Lung (tissue), 12 donors: ENCODE measurements around the gene SPAG6. TPM values are rescaled to one million over a fixed set of nuclear protein-coding genes. Genes with fewer than 3 reads are reported as not detected.

ENCODE experiments used
- ATAC-seq: fragments of 200-7000 bp; cut with Tn5 transposase; one replicate; pipeline ENCODE4 v1.9.1; 2020; ENCODE audit warnings: moderate number of reproducible peaks; ENCODE audit not compliant: insufficient read depth, low FRiP score
- DNase-seq, 3 donors: peaks; one replicate each; pipeline ENCODE4 v3.0.0-alpha.2; 2013 to 2017
- H3K27ac ChIP-seq, 2 donors: one replicate each; pipeline ENCODE4 v1.5.1; 2013; ENCODE audit warnings: mild to moderate bottlenecking in 2 of 2, moderate library complexity in 2 of 2, control low read depth in 1 of 2, inconsistent platforms in 1 of 2, low read depth in 1 of 2, low read length in 1 of 2
- H3K27me3 ChIP-seq, 3 donors: one replicate each; pipeline ENCODE4 v1.5.1; 2013; ENCODE audit warnings: low read length in 2 of 3; ENCODE audit not compliant: control insufficient read depth in 3 of 3, insufficient read depth in 3 of 3
- H3K36me3 ChIP-seq, 4 donors: one replicate each; pipeline ENCODE4 v1.5.1; 2013; ENCODE audit warnings: low read length in 4 of 4, mild to moderate bottlenecking in 1 of 4, moderate library complexity in 1 of 4; ENCODE audit not compliant: control insufficient read depth in 4 of 4, insufficient read depth in 4 of 4
- H3K4me1 ChIP-seq, 5 donors: one replicate each; pipeline ENCODE4 v1.5.1; 2013; ENCODE audit warnings: low read length in 5 of 5, mild to moderate bottlenecking in 2 of 5, moderate library complexity in 1 of 5; ENCODE audit not compliant: control insufficient read depth in 5 of 5, insufficient read depth in 5 of 5
- H3K4me3 ChIP-seq: one replicate; pipeline ENCODE4 v1.5.1; 2013; ENCODE audit warnings: mild to moderate bottlenecking, control low read depth, moderate library complexity
- H3K9ac ChIP-seq, 2 donors: one replicate each; pipeline ENCODE4 v1.5.1; 2013; ENCODE audit warnings: low read length in 2 of 2, control low read depth in 1 of 2; ENCODE audit not compliant: insufficient read depth in 1 of 2
- H3K9me3 ChIP-seq, 4 donors: one replicate each; pipeline ENCODE4 v1.5.1; 2013; ENCODE audit warnings: low read length in 3 of 4, mild to moderate bottlenecking in 1 of 4, moderate library complexity in 1 of 4; ENCODE audit not compliant: control insufficient read depth in 4 of 4, insufficient read depth in 3 of 4
- CTCF ChIP-seq: IDR thresholded peaks from 2 replicates; pipeline ENCODE4 v1.5.1; 2012; ENCODE audit warnings: mild to moderate bottlenecking; ENCODE audit errors: control extremely low read depth, extremely low read depth
- WGBS, 2 donors: extraction: QIAGEN DNeasy Blood & Tissue Kit; methylation state at CpG; one replicate each; pipeline ENCODE4 v1.1.7; 2013; 5-methylcytosine and 5-hydroxymethylcytosine counted together
- polyA plus RNA-seq, 2 donors: library from polyadenylated mRNA; stranded (reverse); fragments of 200-250 nt; gene quantifications; one replicate each; pipeline ENCODE4 v1.2.1, GENCODE V29; 2013
- total RNA-seq, 2 donors: library from RNA; depleted of rRNA in 1 of 2; stranded (reverse); fragments of >200 nt in 1 of 2; gene quantifications; one replicate each; pipeline ENCODE4 v1.2.1, GENCODE V29; 2014 to 2021
- donor health status: control.
- donor health status: control.
- donor health status: Bipolar disorder and iron deficiency.
- donor health status: healthy.
- donor health status: DM: yes; HTN: yes; CAD: no.

Gene SPAG6
- total and polyA plus RNA-seq, 4 donors: 12.2 to 40.1 (median 23.6) TPM

GRCh38 chr10:22427101-22427500 is 81.8 kb downstream of the SPAG6 start:
- no peak overlapping the region for H3K9ac ChIP-seq
- DNase-seq: no peak
- H3K4me1 ChIP-seq: peaks cover 0 to 14% (median 5%) of the 10 kb centered on the region in 5 donors
- no peak overlapping the region for H3K27ac ChIP-seq
- TF ChIP-seq CTCF: no peak
- 68 to 80% methylated on average over 3 of the region's 3 CpGs for WGBS, 2 donors
- H3K27me3 ChIP-seq: no peaks in the 10 kb centered on the region
- peak; percentile 48 for ATAC-seq
- H3K36me3 ChIP-seq: no peaks in the 10 kb centered on the region
- no peak overlapping the region for H3K4me3 ChIP-seq
- no peaks in the 10 kb centered on the region for H3K9me3 ChIP-seq

- no peak overlapping the region for H3K9ac ChIP-seq
- H3K36me3 ChIP-seq: no peaks in the 10 kb centered on the region
- TF ChIP-seq CTCF: no peak
- peak in 2 of 3 donors; percentile 78 to 84 for DNase-seq
- no peaks in the 10 kb centered on the region for H3K27me3 ChIP-seq
- 46 to 63% methylated on average over 6 of the region's 6 CpGs for WGBS, 2 donors
- H3K9me3 ChIP-seq: no peaks in the 10 kb centered on the region
- H3K4me1 ChIP-seq: peaks cover 0 to 14% (median 5%) of the 10 kb centered on the region in 5 donors
- no peak overlapping the region for H3K27ac ChIP-seq
- H3K4me3 ChIP-seq: no peak overlapping the region
- peak; percentile 43 for ATAC-seq
Measured at GRCh38 chr10:22427890-22428571, 82.7 kb downstream of the SPAG6 start.

- no peak overlapping the region for H3K9ac ChIP-seq
- H3K4me3 ChIP-seq: no peak overlapping the region
- no peak overlapping the region for H3K27ac ChIP-seq
- 67 to 83% methylated on average over 3 of the region's 3 CpGs for WGBS, 2 donors
- DNase-seq (no peak), ATAC-seq (no peak)
- H3K36me3 ChIP-seq: no peaks in the 10 kb centered on the region
- TF ChIP-seq CTCF: no peak
- H3K9me3 ChIP-seq: no peaks in the 10 kb centered on the region
- peaks cover 0 to 14% (median 5%) of the 10 kb centered on the region in 5 donors for H3K4me1 ChIP-seq
- no peaks in the 10 kb centered on the region for H3K27me3 ChIP-seq
Measured at GRCh38 chr10:22429146-22429545, 83.8 kb downstream of the SPAG6 start.
